T-cell (primary cell): ENCODE data around the gene U2AF2. TPM values are rescaled to one million over a fixed set of nuclear protein-coding genes. Genes with fewer than 3 reads are reported as not detected.

ENCODE experiments used
- ATAC-seq, 4 experiments: fragments of 200-7000 bp in 3 of 4; fragments of 150-1000 bp in 1 of 4; cut with Tn5 transposase; replicated peaks in 1 of 4; 1 replicate in 3 of 4; 2 replicates in 1 of 4; pipeline ENCODE4 v1.10.0; 2021; ENCODE audit warnings: moderate library complexity in 3 of 4, mild to moderate bottlenecking in 2 of 4, moderate number of reproducible peaks in 1 of 4
- CTCF ChIA-PET, 2 donors: fragments of 300-600 bp; sonication (Branson Sonifier 250); formaldehyde crosslinking; loops; one replicate each; lab custom pipeline; 2022; ENCODE audit warnings: antibody characterized with exemption in 2 of 2; lab: Charles Lee
- POLR2A ChIA-PET, 2 donors: fragments of 300-600 bp; sonication (Branson Sonifier 250); formaldehyde crosslinking; loops; one replicate each; lab custom pipeline; 2022; ENCODE audit warnings: antibody characterized with exemption in 2 of 2; lab: Charles Lee
- DNase-seq, 35 experiments: peaks; one replicate each; pipeline versions ENCODE4 v3.0.0 to v3.0.0-alpha.2; 2013 to 2023
- H3K27ac ChIP-seq: one replicate; pipeline ENCODE4 v1.5.1; 2013; ENCODE audit warnings: low read length
- H3K27me3 ChIP-seq, 2 experiments: replicated peaks in 1 of 2; 1 replicate in 1 of 2; 2 replicates in 1 of 2; pipeline versions ENCODE4 v1.6.1 to v1.7.0; 2013; ENCODE audit warnings: low read length in 1 of 2, mixed read lengths in 1 of 2; ENCODE audit not compliant: control insufficient read depth in 2 of 2, insufficient read depth in 2 of 2; ENCODE audit errors: extremely low read depth in 1 of 2
- H3K36me3 ChIP-seq, 2 donors: 1 replicate in 1 of 2; 2 replicates in 1 of 2; pipeline versions ENCODE4 v1.6.1 to v1.7.0; 2013; ENCODE audit warnings: low read length in 1 of 2; ENCODE audit not compliant: control insufficient read depth in 2 of 2, insufficient read depth in 1 of 2; ENCODE audit errors: extremely low read depth in 1 of 2
- H3K4me1 ChIP-seq, 2 experiments: 1 replicate in 1 of 2; 2 replicates in 1 of 2; pipeline versions ENCODE4 v1.6.1 to v1.7.0; 2013; ENCODE audit warnings: low read length in 2 of 2, mixed read lengths in 1 of 2; ENCODE audit not compliant: insufficient read depth in 2 of 2, control insufficient read depth in 1 of 2; ENCODE audit errors: extremely low read depth in 1 of 2
- H3K4me3 ChIP-seq, 2 donors: 1 replicate in 1 of 2; 2 replicates in 1 of 2; pipeline versions ENCODE4 v1.5.1 to v1.7.0; 2013; ENCODE audit warnings: mild to moderate bottlenecking in 2 of 2, low read length in 1 of 2, moderate library complexity in 1 of 2; ENCODE audit not compliant: control insufficient read depth in 1 of 2; ENCODE audit errors: extremely low read depth in 1 of 2
- H3K9me3 ChIP-seq: 2 replicates; pipeline ENCODE4 v1.7.0; 2013
- H3K27ac Mint-ChIP-seq, 2 donors: one replicate each; pipeline ENCODE4 v1.8.0; 2020 to 2021; ENCODE audit warnings: mild to moderate bottlenecking in 2 of 2, mixed read lengths in 2 of 2
- H3K27me3 Mint-ChIP-seq, 2 donors: one replicate each; pipeline ENCODE4 v1.8.0; 2021 to 2022; ENCODE audit warnings: mixed read lengths in 2 of 2
- H3K36me3 Mint-ChIP-seq: one replicate; pipeline ENCODE4 v1.8.0; 2021; ENCODE audit warnings: mixed read lengths
- H3K4me1 Mint-ChIP-seq, 3 donors: one replicate each; pipeline ENCODE4 v1.8.0; 2020 to 2022; ENCODE audit warnings: mixed read lengths in 3 of 3, mild to moderate bottlenecking in 1 of 3
- H3K4me3 Mint-ChIP-seq, 3 donors: one replicate each; pipeline ENCODE4 v1.8.0; 2020 to 2022; ENCODE audit warnings: mild to moderate bottlenecking in 3 of 3, mixed read lengths in 3 of 3, moderate library complexity in 3 of 3
- H3K9me3 Mint-ChIP-seq, 3 donors: one replicate each; pipeline ENCODE4 v1.8.0; 2020 to 2022; ENCODE audit warnings: mixed read lengths in 3 of 3
- WGBS: methylation state at CpG from one replicate; pipeline ENCODE4 v1.1.5; 2013; ENCODE audit warnings: missing lambda C conversion rate; ENCODE audit not compliant: insufficient coverage; 5-methylcytosine and 5-hydroxymethylcytosine counted together
- total RNA-seq, 35 experiments: library from RNA in 6 of 35; stranded (reverse) in 6 of 35; fragments of 120-200 nt in 1 of 35; gene quantifications; one replicate each; pipeline versions ENCODE4 v1.2.1 to v1.2.4 and lab custom pipeline; 2013 to 2026

The U2AF2 gene
- total RNA-seq, 5 donors from 2014 or later (not counting 1 experiment from before 2014, with no cell fraction given): 254 to 310 (median 303) TPM

DNA sequence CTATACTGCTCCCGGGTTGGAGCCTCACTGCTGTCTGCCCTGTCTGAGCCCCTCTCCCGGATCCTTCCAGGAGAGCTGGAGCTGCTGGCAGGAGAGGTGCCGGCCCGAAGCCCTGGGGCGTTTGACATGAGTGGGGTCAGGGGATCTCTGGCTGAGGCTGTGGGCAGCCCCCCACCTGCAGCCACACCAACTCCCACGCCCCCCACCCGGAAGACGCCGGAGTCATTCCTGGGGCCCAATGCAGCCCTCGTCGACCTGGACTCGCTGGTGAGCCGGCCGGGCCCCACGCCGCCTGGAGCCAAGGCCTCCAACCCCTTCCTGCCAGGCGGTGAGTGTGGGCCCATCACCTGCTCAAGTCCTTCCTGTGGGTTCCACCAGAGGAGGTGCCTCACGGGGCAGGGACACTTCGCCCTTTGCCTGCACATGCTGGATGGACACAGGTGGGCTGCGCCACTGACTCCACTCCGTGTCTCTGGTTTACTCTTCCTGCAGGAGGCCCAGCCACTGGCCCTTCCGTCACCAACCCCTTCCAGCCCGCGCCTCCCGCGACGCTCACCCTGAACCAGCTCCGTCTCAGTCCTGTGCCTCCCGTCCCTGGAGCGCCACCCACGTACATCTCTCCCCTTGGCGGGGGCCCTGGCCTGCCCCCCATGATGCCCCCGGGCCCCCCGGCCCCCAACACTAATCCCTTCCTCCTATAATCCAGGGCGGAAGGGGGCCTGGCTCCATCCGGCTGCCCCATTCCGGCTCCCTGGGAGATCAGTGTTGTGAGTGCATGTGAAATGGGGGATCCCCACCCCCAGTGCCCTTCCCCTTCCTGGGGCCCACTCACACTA is 40.0 kb downstream of the U2AF2 start:
- H3K27ac Mint-ChIP-seq: no peak overlapping the region

DNA sequence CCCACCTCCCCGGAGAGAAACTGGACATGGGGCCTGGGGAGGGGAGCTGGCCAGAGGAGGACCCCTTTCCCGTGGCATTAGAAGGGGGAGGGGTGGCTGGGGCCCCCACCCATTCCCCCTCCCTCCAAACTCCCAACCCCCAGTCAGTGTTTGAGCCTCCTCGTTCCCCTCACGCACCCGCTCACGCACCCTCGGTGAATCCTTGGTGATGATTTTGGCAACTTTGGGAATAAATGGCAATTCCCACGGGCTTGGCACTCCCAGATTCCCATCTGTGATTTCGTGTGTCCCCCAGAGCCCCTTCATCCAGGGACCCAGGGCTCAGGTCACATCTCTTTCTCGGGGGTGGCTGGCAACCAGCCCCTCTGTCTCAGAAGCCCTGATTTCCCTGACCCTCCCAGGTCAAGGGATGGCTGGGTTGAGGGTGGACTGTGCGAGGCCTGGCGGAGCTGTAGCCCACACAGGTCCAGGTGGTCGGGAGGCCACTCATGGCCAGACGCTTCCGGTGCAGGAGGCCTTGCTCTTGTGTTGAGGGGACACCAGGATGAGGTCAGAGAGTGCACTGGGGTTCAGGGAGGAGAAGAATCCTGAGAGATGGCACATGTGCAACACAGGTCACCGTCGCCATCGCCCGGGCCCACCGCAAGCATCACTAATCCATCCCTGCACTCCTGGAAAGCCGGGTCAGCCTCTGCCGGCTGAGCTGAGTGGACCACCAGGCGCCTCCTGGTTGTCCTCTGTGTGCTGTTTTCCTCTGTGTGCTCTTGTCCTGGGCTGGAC is 40.9 kb downstream of the U2AF2 start:
- peaks cover 33 to 54% of the 10 kb centered on the region in 2 donors for H3K36me3 ChIP-seq
- H3K4me3 ChIP-seq: no peak overlapping the region
- Mint-ChIP-seq H3K4me3 (no peak overlapping the region), H3K27ac (no peak overlapping the region), H3K27me3 (no peaks in the 10 kb centered on the region), H3K4me1 (no peaks in the 10 kb centered on the region), H3K9me3 (no peaks in the 10 kb centered on the region), H3K36me3 (peaks cover 20% of the 10 kb centered on the region)
- POLR2A ChIA-PET: no interaction called here
- H3K27me3 ChIP-seq: no peaks in the 10 kb centered on the region
- CTCF ChIA-PET: no interaction called here
- H3K9me3 ChIP-seq: no peaks in the 10 kb centered on the region
- no peak overlapping the region for H3K27ac ChIP-seq
- no peak for DNase-seq
- H3K4me1 ChIP-seq: no peaks in the 10 kb centered on the region
- ATAC-seq: no peak
- WGBS: 97% methylated on average over 17 of the region's 23 CpGs

More for the DNA sequence above, 40.0 kb downstream of the U2AF2 start:
- Mint-ChIP-seq H3K27me3 (no peaks in the 10 kb centered on the region), H3K4me1 (no peaks in the 10 kb centered on the region), H3K36me3 (peaks cover 20% of the 10 kb centered on the region), H3K4me3 (no peak overlapping the region), H3K9me3 (no peaks in the 10 kb centered on the region)
- peak in 1 of 4 experiments; percentile 14 for ATAC-seq
- H3K27me3 ChIP-seq: no peaks in the 10 kb centered on the region
- H3K36me3 ChIP-seq: peaks cover 42 to 58% of the 10 kb centered on the region in 2 donors
- no peak overlapping the region for H3K27ac ChIP-seq
- H3K4me3 ChIP-seq: no peak overlapping the region
- CTCF ChIA-PET: no interaction called here
- no peaks in the 10 kb centered on the region for H3K9me3 ChIP-seq
- no peak for DNase-seq
- 93% methylated on average over 22 of the region's 37 CpGs for WGBS
- POLR2A ChIA-PET: no interaction called here
- no peaks in the 10 kb centered on the region for H3K4me1 ChIP-seq

- POLR2A ChIA-PET: no interaction called here
- CTCF ChIA-PET: no interaction called here
- 96% methylated on average over 14 of the region's 20 CpGs for WGBS
- H3K9me3 ChIP-seq: no peaks in the 10 kb centered on the region
- H3K27ac ChIP-seq: no peak overlapping the region
- no peak overlapping the region for H3K4me3 ChIP-seq
- Mint-ChIP-seq H3K4me1 (no peaks in the 10 kb centered on the region), H3K9me3 (no peaks in the 10 kb centered on the region), H3K27me3 (no peaks in the 10 kb centered on the region), H3K27ac (no peak overlapping the region), H3K4me3 (no peak overlapping the region), H3K36me3 (peaks cover 20% of the 10 kb centered on the region)
- no peak for DNase-seq
- no peaks in the 10 kb centered on the region for H3K4me1 ChIP-seq
- H3K27me3 ChIP-seq: no peaks in the 10 kb centered on the region
- peaks cover 30 to 49% of the 10 kb centered on the region in 2 donors for H3K36me3 ChIP-seq
- ATAC-seq: no peak
Measured at GRCh38 chr19:55696301-55697068, 41.6 kb downstream of the U2AF2 start.

DNA sequence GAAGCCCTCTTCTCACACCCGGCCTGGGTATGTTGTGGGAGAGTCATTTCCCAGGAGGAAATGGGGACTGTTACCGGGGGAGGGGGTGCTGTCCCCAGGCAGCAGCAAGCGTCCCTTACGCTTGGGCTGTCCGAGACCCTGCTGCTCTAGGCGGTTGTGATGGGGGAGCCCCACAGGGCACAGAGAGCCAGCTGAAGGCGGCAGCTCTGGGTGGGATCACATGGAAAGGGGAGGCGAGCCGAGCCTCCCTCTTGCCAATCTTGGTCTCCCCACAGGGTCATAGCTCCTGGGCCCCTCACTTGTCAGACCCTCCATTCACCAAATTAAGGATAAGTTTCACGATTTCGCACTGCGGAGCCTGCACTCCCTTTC is 42.2 kb downstream of the U2AF2 start:
- Mint-ChIP-seq H3K4me3 (no peak overlapping the region), H3K36me3 (peaks cover 20% of the 10 kb centered on the region), H3K9me3 (no peaks in the 10 kb centered on the region), H3K27me3 (no peaks in the 10 kb centered on the region), H3K4me1 (no peaks in the 10 kb centered on the region), H3K27ac (no peak overlapping the region)
- WGBS: 94% methylated on average over 5 of the region's 12 CpGs
- no peaks in the 10 kb centered on the region for H3K27me3 ChIP-seq
- no peak overlapping the region for H3K4me3 ChIP-seq
- H3K27ac ChIP-seq: no peak overlapping the region
- POLR2A ChIA-PET: no interaction called here
- no peak for DNase-seq
- no peak for ATAC-seq
- no peaks in the 10 kb centered on the region for H3K9me3 ChIP-seq
- no peaks in the 10 kb centered on the region for H3K4me1 ChIP-seq
- peaks cover 31 to 48% of the 10 kb centered on the region in 2 donors for H3K36me3 ChIP-seq
- CTCF ChIA-PET: no interaction called here

DNA sequence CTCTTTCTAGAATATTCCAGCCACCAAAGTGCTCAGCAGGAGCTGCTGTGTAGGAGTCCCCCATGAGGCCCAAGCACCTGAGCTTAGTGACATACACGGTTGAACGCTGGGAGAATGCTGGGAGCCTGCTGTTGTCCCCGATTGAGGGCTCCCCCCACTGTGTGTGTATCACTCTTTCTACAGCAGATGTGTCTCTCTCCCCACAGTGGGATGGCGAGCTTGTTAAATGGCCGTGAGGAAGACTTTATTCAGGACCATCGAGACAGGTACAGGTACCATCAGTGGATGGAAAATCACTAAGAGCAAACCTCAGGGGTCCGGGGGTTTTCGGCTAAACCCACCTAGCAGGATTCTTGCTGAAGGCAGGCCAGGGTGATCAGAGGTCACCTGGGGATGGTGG is 42.9 kb downstream of the U2AF2 start:
- DNase-seq (no peak), ATAC-seq (no peak)
- Mint-ChIP-seq H3K9me3 (no peaks in the 10 kb centered on the region), H3K27ac (no peak overlapping the region), H3K36me3 (peaks cover 24% of the 10 kb centered on the region), H3K4me1 (no peaks in the 10 kb centered on the region), H3K4me3 (no peak overlapping the region), H3K27me3 (no peaks in the 10 kb centered on the region)
- Histone ChIP-seq H3K27me3 (no peaks in the 10 kb centered on the region), H3K4me3 (no peak overlapping the region), H3K4me1 (no peaks in the 10 kb centered on the region), H3K27ac (no peak overlapping the region), H3K9me3 (no peaks in the 10 kb centered on the region), H3K36me3 (peaks cover 35 to 47% of the 10 kb centered on the region in 2 donors)
- ChIA-PET CTCF (no interaction called here), POLR2A (interaction anchor here in 1 of 2 donors (0.6 kb wide), 1 partner anchor 730 kb away, joined by 4 read pairs; no protein-coding TSS in a partner anchor)
- 90% methylated on average over 6 of the region's 8 CpGs for WGBS

DNA sequence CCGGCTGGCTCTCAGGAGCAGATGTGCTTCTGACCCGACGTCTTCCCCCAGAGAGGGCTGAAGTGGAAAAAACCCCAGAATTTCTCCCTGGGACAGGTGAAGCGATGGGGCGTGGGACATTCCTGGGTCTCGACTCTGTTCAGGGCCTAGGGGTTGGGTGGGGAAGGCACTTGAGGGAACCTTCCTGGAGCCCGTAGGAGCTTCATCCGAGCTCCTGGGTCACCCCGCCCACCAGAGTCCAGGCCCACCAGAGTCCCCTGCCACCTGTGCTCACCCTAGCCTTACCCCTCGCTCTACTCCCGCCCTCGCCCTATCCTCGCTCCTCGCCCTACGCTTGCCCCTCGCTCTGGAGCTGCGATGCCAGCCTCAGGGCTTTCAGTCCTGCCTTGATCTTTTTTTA is 43.4 kb downstream of the U2AF2 start:
- H3K4me3 ChIP-seq: no peak overlapping the region
- DNase-seq (no peak), ATAC-seq (no peak)
- POLR2A ChIA-PET: interaction anchor here in 1 of 2 donors (0.6 kb wide), 1 partner anchor 731 kb away, joined by 4 read pairs; no protein-coding TSS in a partner anchor
- H3K4me3 Mint-ChIP-seq: no peak overlapping the region
- no peaks in the 10 kb centered on the region for H3K9me3 ChIP-seq
- H3K36me3 ChIP-seq: peaks cover 31 to 41% of the 10 kb centered on the region in 2 donors
- H3K4me1 ChIP-seq: no peaks in the 10 kb centered on the region
- no peaks in the 10 kb centered on the region for H3K4me1 Mint-ChIP-seq
- no peaks in the 10 kb centered on the region for H3K27me3 ChIP-seq
- whole genome bisulfite sequencing: 95% methylated on average over 15 of the region's 17 CpGs
- no peak overlapping the region for H3K27ac Mint-ChIP-seq
- no peaks in the 10 kb centered on the region for H3K27me3 Mint-ChIP-seq
- H3K36me3 Mint-ChIP-seq: peaks cover 24% of the 10 kb centered on the region
- no peak overlapping the region for H3K27ac ChIP-seq
- CTCF ChIA-PET: no interaction called here
- H3K9me3 Mint-ChIP-seq: no peaks in the 10 kb centered on the region
